ENCODE data around the gene DUOX1.

The DUOX1 gene

DNA sequence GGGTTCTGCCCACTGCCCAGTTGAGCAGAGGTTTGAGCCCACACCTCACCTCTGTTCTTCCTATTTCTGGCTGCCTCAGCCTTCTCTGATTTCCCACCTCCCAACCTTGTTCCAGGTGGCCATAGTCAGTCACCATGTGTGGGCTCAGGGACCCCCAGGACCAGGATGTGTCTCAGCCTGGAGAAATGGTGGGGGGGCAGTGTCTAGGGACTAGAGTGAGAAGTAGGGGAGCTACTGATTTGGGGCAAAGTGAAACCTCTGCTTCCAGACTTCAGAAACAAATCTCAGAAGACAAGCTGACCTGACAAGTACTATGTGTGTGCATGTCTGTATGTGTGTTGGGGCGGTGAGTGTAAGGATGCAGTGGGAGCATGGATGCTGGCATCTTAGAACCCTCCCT is 35.1 kb downstream of the DUOX1 start:
- Histone ChIP-seq H2AFZ (ENCODE audit: low read depth, low read length) (no peak overlapping the region), H3K9me3 (ENCODE audit: low read length) (no peaks in the 10 kb centered on the region), H3K27me3 (ENCODE audit: insufficient read depth, low read length) (no peaks in the 10 kb centered on the region), H3K4me1 (ENCODE audit: insufficient read depth, low read length) (peaks cover 3% of the 10 kb centered on the region), H3K36me3 (ENCODE audit: insufficient read depth, low read length) (peaks cover 3% of the 10 kb centered on the region), H3K4me3 (ENCODE audit: low read length) (no peak overlapping the region)

DNA sequence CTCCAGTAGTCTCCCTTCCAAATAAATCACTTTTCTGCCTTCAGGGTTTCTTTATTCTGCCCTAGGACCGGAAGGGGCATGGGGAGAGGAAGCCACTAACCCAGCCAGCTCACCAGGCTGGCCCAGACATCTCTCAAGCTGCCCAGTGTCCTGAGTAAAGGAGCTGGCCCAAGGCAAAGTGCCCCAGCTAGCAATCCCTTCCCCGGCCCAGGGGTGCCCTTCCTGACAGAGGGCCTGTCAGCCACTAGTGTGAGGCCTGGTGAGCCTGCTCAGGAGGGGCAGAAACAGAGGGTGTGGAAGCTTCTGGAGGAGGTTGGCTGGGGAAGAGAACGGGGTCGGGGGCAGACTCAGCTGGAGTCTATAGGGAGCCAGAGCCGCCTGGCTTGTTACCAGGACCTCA is 35.7 kb downstream of the DUOX1 start:
- peaks cover 3% of the 10 kb centered on the region for H3K36me3 ChIP-seq (ENCODE audit: insufficient read depth, low read length)
- H3K4me3 ChIP-seq (ENCODE audit: low read length), result no peak overlapping the region
- H2AFZ ChIP-seq (ENCODE audit: low read depth, low read length), result no peak overlapping the region

DNA sequence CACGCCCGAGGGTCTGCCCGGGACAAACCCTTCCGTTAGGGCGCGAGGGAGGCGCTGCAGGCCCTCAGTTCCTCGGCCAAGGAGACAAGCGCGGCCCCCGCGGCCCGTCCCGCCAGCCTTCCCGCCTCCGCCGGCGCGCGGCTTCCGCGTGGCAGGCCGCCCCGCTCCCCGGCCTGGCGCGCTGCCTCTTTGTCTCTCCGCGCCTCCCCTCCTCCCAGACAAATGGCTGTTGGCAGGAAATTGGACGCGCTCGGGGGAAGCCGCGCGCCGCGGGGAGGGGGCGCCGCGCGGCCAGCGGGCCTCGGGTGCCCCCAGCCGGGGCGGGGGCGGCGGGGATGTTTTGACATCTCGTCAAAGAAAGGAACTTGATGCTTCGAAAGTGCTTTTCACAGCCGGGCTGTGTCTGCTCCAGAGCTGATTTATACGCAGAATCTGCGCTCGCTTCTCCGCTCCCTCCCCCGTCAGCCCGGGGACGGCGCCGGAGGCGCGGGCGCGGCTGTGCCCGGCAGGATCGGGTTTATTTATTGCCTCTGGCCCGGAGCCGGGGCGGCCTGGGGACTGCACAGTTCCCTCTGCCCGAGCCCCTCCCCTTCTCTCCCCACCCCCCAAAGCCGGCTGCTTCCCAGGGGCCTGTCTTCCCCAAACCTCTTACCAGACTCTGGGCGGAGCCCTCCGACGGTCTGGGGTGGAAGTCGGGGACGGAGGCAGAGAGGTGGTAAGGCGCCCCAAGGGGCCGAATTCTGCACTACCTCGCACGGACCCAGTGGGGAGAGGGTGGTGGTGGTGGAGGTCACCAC is 37.2 kb downstream of the DUOX1 start:
- H3K9me3 ChIP-seq (ENCODE audit: low read length), result no peaks in the 10 kb centered on the region
- peaks cover 3% of the 10 kb centered on the region for H3K4me1 ChIP-seq (ENCODE audit: insufficient read depth, low read length)
- peak overlapping the region; percentile 44 for H3K4me3 ChIP-seq (ENCODE audit: low read length)
- H3K36me3 ChIP-seq (ENCODE audit: insufficient read depth, low read length), result peaks cover 13% of the 10 kb centered on the region
- H3K27me3 ChIP-seq (ENCODE audit: insufficient read depth, low read length), result no peaks in the 10 kb centered on the region
- H2AFZ ChIP-seq (ENCODE audit: low read depth, low read length), result peak overlapping the region; percentile 71

More for the DNA sequence above, 35.7 kb downstream of the DUOX1 start:
- Histone ChIP-seq H3K27me3 (ENCODE audit: insufficient read depth, low read length) (no peaks in the 10 kb centered on the region), H3K9me3 (ENCODE audit: low read length) (no peaks in the 10 kb centered on the region), H3K4me1 (ENCODE audit: insufficient read depth, low read length) (peaks cover 3% of the 10 kb centered on the region)

DNA sequence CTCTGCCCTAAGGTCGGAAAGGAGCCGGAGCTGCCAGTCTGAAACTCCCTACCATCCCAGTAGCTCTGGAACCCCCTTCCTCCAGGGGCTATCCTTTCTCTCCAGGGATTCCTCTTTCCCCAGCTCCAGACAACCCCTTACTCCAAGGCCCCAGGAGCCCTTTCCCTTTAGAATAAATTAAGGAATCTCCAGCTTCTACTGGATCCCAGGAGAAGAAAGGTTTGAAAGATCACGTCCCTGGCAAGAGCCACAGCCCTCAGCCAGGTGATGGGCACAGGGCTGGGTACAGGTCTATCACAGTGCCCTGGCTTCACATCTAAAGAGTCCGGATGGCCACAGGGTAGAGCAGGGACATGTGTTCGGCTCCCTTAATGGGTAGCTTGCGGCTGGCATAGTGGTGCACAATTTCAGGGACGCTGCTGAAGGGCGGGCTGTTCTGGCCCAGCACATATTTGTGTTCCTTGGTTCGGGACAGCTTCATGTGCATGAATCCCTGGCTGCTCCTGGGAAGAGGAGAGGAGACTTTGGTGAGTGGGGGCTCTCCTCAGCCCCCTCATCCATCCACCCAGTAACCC is 37.9 kb downstream of the DUOX1 start:
- Histone ChIP-seq H3K4me3 (ENCODE audit: low read length) (peak overlapping the region; percentile 44), H3K9me3 (ENCODE audit: low read length) (no peaks in the 10 kb centered on the region), H3K36me3 (ENCODE audit: insufficient read depth, low read length) (peaks cover 14% of the 10 kb centered on the region), H2AFZ (ENCODE audit: low read depth, low read length) (peak overlapping the region; percentile 71), H3K4me1 (ENCODE audit: insufficient read depth, low read length) (peaks cover 3% of the 10 kb centered on the region), H3K27me3 (ENCODE audit: insufficient read depth, low read length) (no peaks in the 10 kb centered on the region)

DNA sequence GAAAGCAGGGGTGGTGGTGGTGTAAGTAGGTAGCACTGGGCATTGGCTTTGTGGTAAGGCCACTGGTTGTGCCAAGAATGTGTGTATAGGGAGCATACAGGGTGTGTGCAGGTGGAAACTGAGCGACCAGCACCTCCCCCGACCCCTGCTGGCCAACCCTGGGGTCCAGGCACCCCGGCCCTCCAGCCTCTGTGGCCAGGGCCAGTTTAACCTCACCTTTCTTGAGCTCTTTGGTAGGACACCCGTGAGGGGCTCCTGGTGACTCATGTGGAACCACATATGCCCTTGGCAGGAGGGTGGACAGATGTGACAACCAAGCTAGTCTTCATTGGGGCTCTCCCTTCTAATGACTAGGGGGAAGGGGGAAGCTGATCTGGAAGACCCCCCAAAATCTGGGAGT is 38.5 kb downstream of the DUOX1 start:
- peaks cover 3% of the 10 kb centered on the region for H3K4me1 ChIP-seq (ENCODE audit: insufficient read depth, low read length)
- no peaks in the 10 kb centered on the region for H3K27me3 ChIP-seq (ENCODE audit: insufficient read depth, low read length)
- peaks cover 17% of the 10 kb centered on the region for H3K36me3 ChIP-seq (ENCODE audit: insufficient read depth, low read length)
- no peak overlapping the region for H3K4me3 ChIP-seq (ENCODE audit: low read length)
- no peaks in the 10 kb centered on the region for H3K9me3 ChIP-seq (ENCODE audit: low read length)
- no peak overlapping the region for H2AFZ ChIP-seq (ENCODE audit: low read depth, low read length)

DNA sequence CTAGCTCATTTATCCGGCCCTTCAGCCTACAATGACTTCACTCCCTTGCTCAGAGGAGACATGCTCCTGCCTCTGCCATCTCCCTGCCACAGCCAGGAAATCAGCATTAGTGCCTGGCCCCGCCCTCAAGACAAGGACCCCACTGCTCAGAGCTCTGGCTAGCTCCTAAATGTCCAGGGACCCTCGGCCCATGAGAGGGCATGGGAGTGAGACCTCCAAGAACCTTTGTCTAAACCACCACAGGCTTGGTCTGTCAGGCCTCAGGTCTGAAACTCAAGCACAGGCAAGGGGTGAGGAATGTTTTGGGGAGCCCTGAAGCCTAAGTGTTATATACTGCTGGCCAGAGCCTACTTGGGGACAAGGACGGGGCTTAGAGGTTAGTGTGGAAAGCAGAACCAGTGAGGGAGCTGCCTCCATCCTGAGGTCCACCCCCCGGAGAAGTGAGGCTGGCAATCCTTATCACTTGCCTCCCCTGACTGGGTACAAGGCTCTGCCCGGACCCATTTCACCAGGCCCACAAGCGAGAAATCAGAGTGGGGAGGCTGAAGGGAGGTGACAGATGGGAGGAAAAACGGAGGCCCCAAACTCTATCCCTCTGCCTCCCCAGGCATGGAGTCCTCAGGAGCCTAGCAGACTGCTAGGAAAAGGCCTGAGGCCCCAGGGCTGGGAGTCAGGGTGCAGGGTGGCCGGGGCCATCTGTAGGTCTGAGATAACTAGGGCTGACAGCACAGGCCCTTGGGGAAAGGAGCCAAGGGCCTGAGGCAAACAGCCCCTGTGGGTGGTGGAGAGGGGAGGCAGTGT is 39.2 kb downstream of the DUOX1 start:
- no peak overlapping the region for H3K4me3 ChIP-seq (ENCODE audit: low read length)
- no peak overlapping the region for H2AFZ ChIP-seq (ENCODE audit: low read depth, low read length)
- no peaks in the 10 kb centered on the region for H3K27me3 ChIP-seq (ENCODE audit: insufficient read depth, low read length)
- peaks cover 3% of the 10 kb centered on the region for H3K4me1 ChIP-seq (ENCODE audit: insufficient read depth, low read length)
- H3K36me3 ChIP-seq (ENCODE audit: insufficient read depth, low read length), result peaks cover 24% of the 10 kb centered on the region
- no peaks in the 10 kb centered on the region for H3K9me3 ChIP-seq (ENCODE audit: low read length)

DNA sequence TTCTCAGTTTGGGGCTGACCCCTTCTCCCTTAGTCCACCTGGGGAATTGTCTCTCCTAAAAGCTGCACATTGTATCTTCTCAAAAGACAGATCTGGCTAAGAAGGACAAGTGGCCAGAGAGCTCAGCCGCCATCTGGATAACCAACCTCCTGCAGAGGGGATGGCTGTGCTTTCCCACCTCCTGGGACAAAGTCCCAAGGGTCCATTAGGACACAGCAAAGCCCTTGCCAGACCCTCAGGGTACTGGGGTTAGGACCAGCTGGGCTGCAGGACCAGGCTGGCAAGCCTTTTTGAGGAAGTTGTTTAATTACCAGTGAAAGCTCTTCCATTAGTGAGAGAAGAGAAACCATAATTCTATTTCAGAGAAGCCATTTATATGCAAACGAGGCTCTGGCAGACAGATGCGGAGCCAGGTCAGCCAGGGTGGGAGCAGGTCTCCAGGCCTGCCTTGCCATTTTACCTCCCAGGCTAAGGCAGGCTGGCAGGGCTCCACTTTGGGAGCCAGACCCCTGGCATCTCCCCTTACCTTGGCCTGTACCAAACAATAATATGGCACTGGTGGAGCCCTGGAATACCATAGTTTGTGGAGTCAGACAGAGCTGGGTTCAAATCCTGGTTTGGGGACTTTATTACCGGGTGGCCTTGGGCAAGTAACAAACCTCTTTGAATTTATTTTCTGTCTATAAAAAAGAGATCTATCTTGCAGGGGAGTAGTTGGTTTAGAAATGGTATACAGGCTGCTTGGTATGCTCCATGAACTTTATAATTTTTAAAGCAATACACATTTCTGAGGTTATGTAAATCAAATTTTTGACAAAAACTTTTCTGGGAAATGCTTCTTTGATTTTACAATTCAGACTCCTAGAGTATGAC is 40.0 kb downstream of the DUOX1 start:
- no peak overlapping the region for H2AFZ ChIP-seq (ENCODE audit: low read depth, low read length)
- H3K4me3 ChIP-seq (ENCODE audit: low read length), result no peak overlapping the region
- H3K4me1 ChIP-seq (ENCODE audit: insufficient read depth, low read length), result peaks cover 3% of the 10 kb centered on the region
- peaks cover 33% of the 10 kb centered on the region for H3K36me3 ChIP-seq (ENCODE audit: insufficient read depth, low read length)
- no peaks in the 10 kb centered on the region for H3K9me3 ChIP-seq (ENCODE audit: low read length)
- H3K27me3 ChIP-seq (ENCODE audit: insufficient read depth, low read length), result no peaks in the 10 kb centered on the region

DNA sequence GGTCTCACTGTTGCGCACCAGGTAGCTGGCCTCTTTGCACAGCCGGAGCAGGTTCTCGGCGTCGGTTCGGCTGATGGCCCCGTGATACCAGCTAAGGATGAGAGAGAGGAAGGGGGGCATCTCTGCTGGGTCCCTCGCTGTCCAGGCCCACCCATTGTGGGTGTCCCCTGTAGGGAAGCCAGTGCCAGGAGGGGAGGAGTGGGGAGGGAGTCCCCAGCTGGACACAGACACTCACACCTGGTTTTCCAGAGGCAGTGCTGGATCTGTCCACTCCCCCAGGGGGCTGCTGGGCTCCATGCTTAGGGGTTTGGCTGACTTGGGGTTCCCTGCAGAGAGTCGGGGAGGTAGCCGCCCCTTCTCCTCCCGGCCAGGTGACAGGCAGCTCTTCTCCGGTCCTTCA is 42.1 kb downstream of the DUOX1 start:
- Histone ChIP-seq H3K27me3 (ENCODE audit: insufficient read depth, low read length) (no peaks in the 10 kb centered on the region), H3K4me1 (ENCODE audit: insufficient read depth, low read length) (no peaks in the 10 kb centered on the region), H3K36me3 (ENCODE audit: insufficient read depth, low read length) (peaks cover 50% of the 10 kb centered on the region), H2AFZ (ENCODE audit: low read depth, low read length) (no peak overlapping the region), H3K9me3 (ENCODE audit: low read length) (no peaks in the 10 kb centered on the region), H3K4me3 (ENCODE audit: low read length) (no peak overlapping the region)

DNA sequence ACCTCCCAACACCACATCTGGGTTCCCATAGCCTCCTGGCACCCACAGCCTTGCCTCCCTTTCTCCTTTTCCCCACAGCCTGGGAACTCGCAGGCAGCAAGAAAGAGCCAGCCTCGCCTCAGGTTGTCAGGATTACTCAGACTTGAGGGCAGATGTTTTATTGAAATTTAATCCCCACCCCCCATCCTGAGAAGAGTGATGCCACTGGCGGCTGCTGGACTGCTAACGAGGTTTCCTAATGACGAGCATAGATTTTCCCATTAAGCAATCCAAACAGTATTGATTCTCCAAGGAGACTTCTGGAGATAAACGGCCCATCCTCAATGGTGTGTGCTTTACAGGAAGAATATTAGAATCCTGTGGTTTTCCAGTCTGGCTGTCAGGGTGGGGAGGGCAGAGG is 44.3 kb downstream of the DUOX1 start:
- Histone ChIP-seq H3K4me1 (ENCODE audit: insufficient read depth, low read length) (no peaks in the 10 kb centered on the region), H3K4me3 (ENCODE audit: low read length) (no peak overlapping the region), H3K27me3 (ENCODE audit: insufficient read depth, low read length) (no peaks in the 10 kb centered on the region), H2AFZ (ENCODE audit: low read depth, low read length) (no peak overlapping the region), H3K36me3 (ENCODE audit: insufficient read depth, low read length) (peaks cover 61% of the 10 kb centered on the region), H3K9me3 (ENCODE audit: low read length) (no peaks in the 10 kb centered on the region)

DNA sequence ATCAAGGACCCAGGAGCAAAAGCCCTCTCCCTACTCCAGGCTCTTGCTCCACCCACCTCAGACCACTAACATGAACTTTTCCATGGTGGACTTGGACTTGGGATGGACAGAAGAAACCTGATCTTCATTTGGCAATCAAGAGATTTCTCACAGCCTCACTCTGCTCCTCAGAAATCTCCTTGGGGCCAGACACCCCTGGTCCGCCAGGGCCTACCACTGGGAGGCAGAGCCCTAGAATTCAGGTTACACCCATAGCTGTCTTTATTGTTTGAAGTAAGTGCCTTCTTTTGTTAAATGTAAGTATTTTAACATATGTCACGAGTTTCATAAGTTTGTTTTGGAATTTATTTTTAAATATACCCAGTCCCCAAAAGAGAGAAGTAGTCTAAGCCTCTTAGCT is 44.8 kb downstream of the DUOX1 start:
- H3K4me3 ChIP-seq (ENCODE audit: low read length), result no peak overlapping the region
- peaks cover 61% of the 10 kb centered on the region for H3K36me3 ChIP-seq (ENCODE audit: insufficient read depth, low read length)
- H2AFZ ChIP-seq (ENCODE audit: low read depth, low read length), result no peak overlapping the region
- H3K27me3 ChIP-seq (ENCODE audit: insufficient read depth, low read length), result no peaks in the 10 kb centered on the region
- H3K9me3 ChIP-seq (ENCODE audit: low read length), result no peaks in the 10 kb centered on the region
- no peaks in the 10 kb centered on the region for H3K4me1 ChIP-seq (ENCODE audit: insufficient read depth, low read length)

DNA sequence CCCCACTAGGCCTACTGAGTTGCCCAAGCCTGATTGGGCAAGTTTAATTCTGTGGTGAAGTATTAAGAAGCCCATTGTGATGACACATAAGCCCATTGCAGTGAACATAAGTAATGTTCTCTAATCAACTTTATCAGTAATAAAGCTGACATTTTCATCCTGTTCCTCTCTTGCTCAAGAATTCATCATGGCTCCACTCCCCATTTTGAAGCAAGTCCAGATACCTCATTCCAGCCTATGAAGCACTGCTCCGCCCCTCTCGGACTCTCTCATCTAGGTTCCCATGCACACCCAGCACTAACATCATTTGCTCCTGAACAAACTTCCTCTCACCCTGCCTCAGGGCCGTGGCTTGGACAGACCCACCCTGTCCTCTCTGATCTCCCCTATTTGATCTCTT is 47.5 kb downstream of the DUOX1 start:
- Histone ChIP-seq H3K27me3 (ENCODE audit: insufficient read depth, low read length) (no peaks in the 10 kb centered on the region), H3K36me3 (ENCODE audit: insufficient read depth, low read length) (peaks cover 54% of the 10 kb centered on the region)

DNA sequence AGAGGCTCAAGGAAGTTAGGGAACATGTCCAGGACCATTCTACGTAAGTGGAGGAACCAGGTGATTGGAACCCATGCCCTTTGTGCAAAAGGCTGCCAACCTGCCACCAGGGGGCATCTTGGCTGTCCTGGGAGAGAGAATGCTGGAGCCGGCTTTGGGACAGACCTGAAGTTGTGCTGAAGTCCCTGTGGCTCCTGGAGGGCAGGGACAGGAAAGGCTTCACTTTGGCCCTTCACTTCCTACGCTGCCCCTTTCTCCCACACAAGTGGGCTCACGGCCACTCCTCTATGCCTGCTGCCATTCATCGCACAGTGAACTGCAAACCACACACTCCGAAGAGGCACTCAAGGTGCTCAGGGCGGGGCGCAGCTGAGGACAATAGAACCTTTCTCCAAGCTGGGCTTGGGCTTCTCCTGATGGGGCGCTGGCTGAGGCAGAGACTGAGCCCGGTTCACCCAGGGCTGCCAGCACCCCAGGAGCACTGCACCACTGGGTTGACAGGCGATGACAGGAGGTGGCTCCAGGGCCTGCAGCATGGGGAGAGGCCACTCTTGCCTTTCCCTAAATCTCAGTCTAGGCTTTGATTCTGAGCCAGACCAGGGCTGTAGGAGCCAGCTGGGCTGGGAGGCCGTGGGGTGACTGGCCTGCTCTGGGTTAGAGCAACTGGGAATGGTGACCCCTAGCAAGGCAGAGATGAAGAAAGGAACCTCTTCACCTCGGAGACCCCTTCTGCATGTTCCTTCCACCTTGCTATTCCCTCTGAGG is 49.6 kb downstream of the DUOX1 start:
- H3K9me3 ChIP-seq (ENCODE audit: low read length), result no peaks in the 10 kb centered on the region
- H3K36me3 ChIP-seq (ENCODE audit: insufficient read depth, low read length), result peaks cover 39% of the 10 kb centered on the region
- no peaks in the 10 kb centered on the region for H3K4me1 ChIP-seq (ENCODE audit: insufficient read depth, low read length)
- H2AFZ ChIP-seq (ENCODE audit: low read depth, low read length), result no peak overlapping the region
- no peak overlapping the region for H3K4me3 ChIP-seq (ENCODE audit: low read length)
- no peaks in the 10 kb centered on the region for H3K27me3 ChIP-seq (ENCODE audit: insufficient read depth, low read length)

More for the DNA sequence above, 47.5 kb downstream of the DUOX1 start:
- H3K9me3 ChIP-seq (ENCODE audit: low read length), result no peaks in the 10 kb centered on the region
- H3K4me1 ChIP-seq (ENCODE audit: insufficient read depth, low read length), result no peaks in the 10 kb centered on the region
- no peak overlapping the region for H2AFZ ChIP-seq (ENCODE audit: low read depth, low read length)
- no peak overlapping the region for H3K4me3 ChIP-seq (ENCODE audit: low read length)
